Pancreas (tissue), 10 donors: Measurements from ENCODE around the gene CCDC159. TPM values are rescaled to one million over a fixed set of nuclear protein-coding genes. Genes with fewer than 3 reads are reported as not detected.

ENCODE experiments used
- ATAC-seq, 4 donors: fragments of 200-7000 bp; cut with Tn5 transposase; one replicate each; pipeline versions ENCODE4 v1.8.0 to v1.9.1; 2020; ENCODE audit warnings: mild to moderate bottlenecking in 4 of 4, moderate library complexity in 4 of 4
- DNase-seq, 6 donors: peaks; one replicate each; pipeline ENCODE4 v3.0.0-alpha.2; 2020
- FAIRE-seq: peaks from 2 replicates; lab custom pipeline; 2012; peaks lifted over from hg19 to GRCh38; lab: Jason Lieb, UNC
- H3K27ac ChIP-seq, 4 donors: fragments of 200-600 bp; sonication (generic); 1 replicate in 3 of 4; 2 replicates in 1 of 4; pipeline versions ENCODE4 v1.5.0 to v1.8.0; 2020
- H3K27me3 ChIP-seq, 4 donors: fragments of 200-600 bp; one replicate each; pipeline ENCODE4 v1.8.0; 2021
- H3K36me3 ChIP-seq, 3 donors: fragments of 200-600 bp; sonication (generic) in 1 of 3; one replicate each; pipeline versions ENCODE4 v1.5.0 to v1.8.0; 2020 to 2021
- H3K4me1 ChIP-seq, 3 donors: fragments of 200-600 bp; one replicate each; pipeline ENCODE4 v1.8.0; 2021
- H3K4me3 ChIP-seq, 4 donors: fragments of 200-600 bp; sonication (generic) in 2 of 4; one replicate each; pipeline versions ENCODE4 v1.5.0 to v1.8.0; 2020 to 2021
- H3K9me3 ChIP-seq, 4 donors: fragments of 200-600 bp; one replicate each; pipeline ENCODE4 v1.8.0; 2021
- WGBS, 2 donors: extraction: QIAGEN DNeasy Blood & Tissue Kit; methylation state at CpG; one replicate each; pipeline ENCODE4 v1.1.7; 2013; 5-methylcytosine and 5-hydroxymethylcytosine counted together
- intact Hi-C, 3 donors: fragments of 100-400 bp; cut with DNase I; formaldehyde crosslinking; loops; one replicate each; pipeline versions ENCODE4 v1.11.1 to v1.14.2; 2022
- polyA plus RNA-seq, 2 donors: library from polyadenylated mRNA; stranded (reverse); fragments of 200-250 nt; gene quantifications; one replicate each; pipeline ENCODE4 v1.2.3, GENCODE V29; 2013
- total RNA-seq, 6 donors: library from RNA; stranded (reverse); fragmentation: NEBNext Ultra II Directional in 4 of 6; extraction: Animal tissue kit (Norgen Biotek cat#: 25700) in 4 of 6; gene quantifications; one replicate each; pipeline versions ENCODE4 v1.2.1 to v1.2.4, GENCODE V29; 2021 to 2023
- TF ChIP-seq, protein P1 (sequence below), 4 donors: fragments of 200-600 bp; sonication (generic) in 3 of 4; IDR thresholded peaks; one replicate each; pipeline versions ENCODE4 v1.5.0 to v1.8.0; 2021; ENCODE audit warnings: antibody characterized with exemption in 4 of 4
- donor health status: healthy with polysubstance abuse.
- donor health status: DM: no; HTN: no; CAD: no; lungs with moderate emphysema.
- donor health status: DM: no; HTN: no; CAD: no.
- donor health status: control.
- donor health status: control.
- donor health status: Bipolar disorder and iron deficiency.
- donor health status: DM: yes; HTN: yes; CAD: no.
- donor health status: DM: no; HTN: no; CAD: no.
- donor health status: DM: no; HTN: no; CAD: no.
- donor health status: DM: yes; HTN: yes; CAD: no.

CCDC159 gene
- total and polyA plus RNA-seq, 8 donors = 11.6 to 106 (median 15.6) TPM

DNA sequence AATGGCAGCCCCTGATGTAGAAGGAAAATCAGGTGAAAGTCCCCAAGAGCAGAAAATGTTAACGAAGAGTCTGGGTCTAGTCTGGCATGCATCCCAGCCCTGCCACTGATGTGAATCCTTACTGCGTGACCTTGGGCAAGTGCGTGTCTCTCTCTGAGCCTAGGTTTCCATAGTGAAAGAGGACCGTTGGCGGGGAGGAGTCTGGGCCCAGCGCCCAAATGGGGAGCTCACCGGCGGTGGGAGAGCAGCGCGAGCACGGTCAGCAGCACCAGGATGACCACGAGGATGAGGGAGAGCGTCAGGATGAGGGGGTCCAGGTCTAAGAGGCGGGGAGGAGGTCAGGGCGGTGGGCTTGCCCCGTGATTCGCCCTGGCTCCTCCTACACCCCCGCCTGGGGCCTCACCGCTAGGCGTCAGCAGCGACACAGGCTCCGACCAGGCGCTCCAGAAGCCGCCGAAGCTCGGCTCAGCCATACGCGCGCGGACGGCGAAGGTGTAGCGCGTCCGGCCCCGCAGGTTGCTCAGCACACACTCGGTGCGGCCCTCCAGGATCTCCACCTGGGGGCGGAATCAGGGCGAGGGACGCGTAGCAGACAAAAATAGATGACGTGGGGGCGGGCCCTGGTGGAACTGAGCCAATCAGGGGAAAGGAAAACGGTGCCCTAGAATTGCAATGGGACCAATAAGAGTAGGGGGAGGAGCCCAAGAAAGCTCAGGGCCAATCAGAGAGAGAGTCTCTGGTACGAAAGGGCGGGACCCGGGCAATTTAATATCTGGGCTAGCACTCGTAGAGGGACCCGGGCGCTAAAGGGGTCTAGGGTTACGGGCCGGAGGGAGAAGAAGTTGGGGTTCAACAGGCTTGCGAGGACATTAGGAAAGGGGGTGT lies 34.6 kb downstream of the CCDC159 start:
- peaks cover 0 to 20% (median 0%) of the 10 kb centered on the region in 3 donors for H3K4me1 ChIP-seq
- H3K27me3 ChIP-seq = no peaks in the 10 kb centered on the region
- no peak for FAIRE-seq
- H3K27ac ChIP-seq = peak overlapping the region; percentile 57 to 86 (median 80)
- H3K4me3 ChIP-seq = peak overlapping the region; percentile 23 to 51 (median 31)
- H3K36me3 ChIP-seq = no peaks in the 10 kb centered on the region
- intact Hi-C loops = no loop called here
- ATAC-seq = peak; percentile 73 to 87 (median 82)
- H3K9me3 ChIP-seq = no peaks in the 10 kb centered on the region
- DNase-seq = peak; percentile 90 to 96 (median 94)
- WGBS, 2 donors = 2 to 3% methylated on average over 54 of the region's 54 CpGs
- TF ChIP-seq, protein P1, sequence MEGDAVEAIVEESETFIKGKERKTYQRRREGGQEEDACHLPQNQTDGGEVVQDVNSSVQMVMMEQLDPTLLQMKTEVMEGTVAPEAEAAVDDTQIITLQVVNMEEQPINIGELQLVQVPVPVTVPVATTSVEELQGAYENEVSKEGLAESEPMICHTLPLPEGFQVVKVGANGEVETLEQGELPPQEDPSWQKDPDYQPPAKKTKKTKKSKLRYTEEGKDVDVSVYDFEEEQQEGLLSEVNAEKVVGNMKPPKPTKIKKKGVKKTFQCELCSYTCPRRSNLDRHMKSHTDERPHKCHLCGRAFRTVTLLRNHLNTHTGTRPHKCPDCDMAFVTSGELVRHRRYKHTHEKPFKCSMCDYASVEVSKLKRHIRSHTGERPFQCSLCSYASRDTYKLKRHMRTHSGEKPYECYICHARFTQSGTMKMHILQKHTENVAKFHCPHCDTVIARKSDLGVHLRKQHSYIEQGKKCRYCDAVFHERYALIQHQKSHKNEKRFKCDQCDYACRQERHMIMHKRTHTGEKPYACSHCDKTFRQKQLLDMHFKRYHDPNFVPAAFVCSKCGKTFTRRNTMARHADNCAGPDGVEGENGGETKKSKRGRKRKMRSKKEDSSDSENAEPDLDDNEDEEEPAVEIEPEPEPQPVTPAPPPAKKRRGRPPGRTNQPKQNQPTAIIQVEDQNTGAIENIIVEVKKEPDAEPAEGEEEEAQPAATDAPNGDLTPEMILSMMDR (IDR thresholded peaks at IDR 0.05) = peak; percentile 62 to 73 (median 70)

DNA sequence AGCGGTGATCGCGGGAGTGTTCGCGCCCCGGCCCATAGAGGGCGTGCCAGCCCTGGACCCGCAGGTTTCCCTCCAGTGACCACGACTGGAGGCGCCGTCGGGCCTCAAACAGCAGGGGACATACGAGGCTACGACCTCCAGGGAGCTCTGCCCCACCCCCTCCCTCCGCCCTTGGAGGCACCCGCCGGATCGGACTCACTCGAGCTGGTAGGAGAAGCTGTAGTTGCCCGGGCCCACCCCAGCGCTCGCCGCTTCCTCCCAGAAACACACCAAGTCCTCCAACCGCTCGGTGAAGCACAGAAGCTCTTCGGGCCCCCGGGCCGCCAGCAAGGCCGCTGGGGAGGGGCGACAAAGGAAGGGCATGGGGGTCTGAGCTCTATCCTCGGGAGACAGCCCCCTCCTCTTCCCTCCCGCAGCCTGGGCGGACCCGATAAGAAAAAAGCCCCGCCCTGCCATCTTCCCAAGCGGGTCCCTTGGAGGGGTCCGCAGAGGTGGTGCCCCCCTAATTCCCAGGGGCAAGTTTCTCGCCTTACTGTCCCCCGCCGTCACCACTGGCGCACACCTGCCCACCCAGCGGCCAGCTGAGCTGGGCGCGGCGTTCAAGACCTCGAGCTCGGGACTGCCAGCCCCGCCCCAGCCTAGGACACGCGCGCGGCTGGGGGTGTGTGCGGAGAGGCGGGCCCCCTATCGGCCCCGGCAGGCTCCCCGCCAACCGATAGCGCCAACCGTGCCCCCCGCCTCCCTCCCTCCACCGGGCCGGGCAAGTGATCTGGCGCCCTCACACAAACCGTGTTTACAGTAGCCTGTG lies 36.8 kb downstream of the CCDC159 start:
- TF ChIP-seq, protein P1 (IDR thresholded peaks at IDR 0.05) = peak; percentile 57 to 77 (median 66)
- DNase-seq (peak; percentile 48 to 88 (median 67)), ATAC-seq (peak; percentile 27 to 40 (median 38)), FAIRE-seq (no peak)
- H3K36me3 ChIP-seq = no peaks in the 10 kb centered on the region
- H3K27me3 ChIP-seq = no peaks in the 10 kb centered on the region
- H3K4me1 ChIP-seq = peaks cover 0 to 11% (median 0%) of the 10 kb centered on the region in 3 donors
- H3K9me3 ChIP-seq = no peaks in the 10 kb centered on the region
- peak overlapping the region; percentile 12 to 55 (median 33) for H3K4me3 ChIP-seq
- WGBS, 2 donors = 2% methylated on average over 39 to 65 of the region's 65 CpGs
- no peak overlapping the region for H3K27ac ChIP-seq
- intact Hi-C loops = no loop called here

DNA sequence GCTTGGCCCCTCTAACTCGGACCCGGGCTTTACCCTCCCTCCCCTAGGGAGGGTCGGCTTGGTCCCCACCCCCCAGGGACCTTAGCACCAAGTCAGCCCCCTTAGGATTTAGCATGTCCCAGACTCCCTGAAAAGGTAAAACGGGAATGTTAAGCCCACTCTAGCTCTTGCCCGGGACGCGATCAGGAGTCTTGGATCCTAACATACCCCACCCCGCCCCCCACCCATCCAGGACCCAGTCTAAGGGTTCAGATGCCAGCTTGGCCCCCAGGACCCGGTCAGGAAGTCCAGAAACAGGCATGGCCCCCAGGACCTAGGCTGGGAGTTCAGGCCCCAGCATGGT lies 37.4 kb downstream of the CCDC159 start:
- H3K27ac ChIP-seq = peak overlapping the region; percentile 25 to 63 (median 48)
- no peaks in the 10 kb centered on the region for H3K36me3 ChIP-seq
- H3K4me3 ChIP-seq = peak overlapping the region; percentile 12 to 55 (median 33)
- intact Hi-C loops = no loop called here
- no peak for DNase-seq
- peak in 2 of 4 donors; percentile 0 for ATAC-seq
- H3K27me3 ChIP-seq = no peaks in the 10 kb centered on the region
- 1 to 2% methylated on average over 9 of the region's 9 CpGs for WGBS, 2 donors
- TF ChIP-seq, protein P1 (IDR thresholded peaks at IDR 0.05) = no peak
- H3K9me3 ChIP-seq = no peaks in the 10 kb centered on the region
- H3K4me1 ChIP-seq = peaks cover 0 to 6% (median 0%) of the 10 kb centered on the region in 3 donors
- FAIRE-seq = no peak

DNA sequence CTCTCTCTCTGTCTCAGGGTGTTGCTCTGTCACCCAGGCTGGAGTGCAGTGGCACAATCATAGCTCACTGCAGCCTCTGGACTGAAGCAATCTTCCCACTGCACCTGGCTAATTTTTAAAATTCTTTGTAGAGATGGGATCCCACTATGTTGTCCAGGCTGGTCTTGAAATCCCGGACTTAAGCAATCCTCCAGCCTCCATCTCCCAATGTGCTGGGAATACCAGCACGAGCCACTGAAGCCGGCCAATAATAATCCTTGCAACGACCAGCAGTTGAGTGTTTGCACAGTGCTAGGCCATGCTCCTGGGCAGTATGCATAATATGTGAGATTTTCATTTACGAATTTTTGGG lies 38.4 kb downstream of the CCDC159 start:
- Histone ChIP-seq H3K27me3 (no peaks in the 10 kb centered on the region), H3K27ac (no peak overlapping the region), H3K36me3 (no peaks in the 10 kb centered on the region), H3K4me3 (no peak overlapping the region), H3K9me3 (no peaks in the 10 kb centered on the region), H3K4me1 (peaks cover 0 to 4% (median 0%) of the 10 kb centered on the region in 3 donors)
- WGBS, 2 donors = 71 to 74% methylated on average over 5 of the region's 5 CpGs
- intact Hi-C loops = no loop called here
- no peak for DNase-seq
- ATAC-seq = no peak
- TF ChIP-seq, protein P1 (IDR thresholded peaks at IDR 0.05) = no peak
- no peak for FAIRE-seq
